K562 (cell line): ENCODE data around the gene TMEM86B. TPM values are rescaled to one million over a fixed set of nuclear protein-coding genes. Genes with fewer than 3 reads are reported as not detected.

Source experiments
- AFF1 ChIP-seq, 2 experiments: fragments of 450-650 bp; IDR thresholded peaks; 2 replicates each; pipeline ENCODE4 v1.6.1; 2018; ENCODE audit warnings: mild to moderate bottlenecking in 2 of 2, low read depth in 1 of 2; ENCODE audit not compliant: partially characterized antibody in 2 of 2
- HCFC1 ChIP-seq: IDR thresholded peaks from 2 replicates; pipeline ENCODE4 v1.6.1; 2012; ENCODE audit warnings: low read depth, low read length, improper control_type of control experiment
- HMGN3 ChIP-seq: IDR thresholded peaks from 2 replicates; pipeline ENCODE4 v1.6.1; 2011; ENCODE audit warnings: borderline replicate concordance, low read depth, mild to moderate bottlenecking, mixed read lengths, low read length; ENCODE audit not compliant: insufficient read length; ENCODE audit errors: extremely low read depth
- JUND ChIP-seq, 2 experiments: IDR thresholded peaks; 2 replicates in 1 of 2; 3 replicates in 1 of 2; pipeline ENCODE4 v1.6.1; 2011; ENCODE audit warnings: borderline replicate concordance in 2 of 2, low read depth in 2 of 2, low read length in 2 of 2, improper control_type of control experiment in 1 of 2, missing biosample characterization in 1 of 2, missing genetic modification characterization in 1 of 2, missing genetic modification reagents in 1 of 2
- MBD2 ChIP-seq: sonication (generic); IDR thresholded peaks from 2 replicates; pipeline ENCODE4 v1.6.1; 2016; ENCODE audit warnings: low read depth, borderline replicate concordance
- MXD1 ChIP-seq: fragments of 250-450 bp; sonication (Bioruptor Pico); IDR thresholded peaks from 2 replicates; pipeline ENCODE4 v1.8.0; 2021; ENCODE audit warnings: borderline replicate concordance, mild to moderate bottlenecking, moderate library complexity; ENCODE audit not compliant: poor library complexity, severe bottlenecking
- NEUROD1 ChIP-seq: fragments of 150-350 bp; IDR thresholded peaks from 2 replicates; pipeline ENCODE4 v1.6.1; 2014; ENCODE audit warnings: borderline replicate concordance, low read length, low read depth; ENCODE audit not compliant: partially characterized antibody
- RBM25 ChIP-seq: fragments of 200-400 bp; formaldehyde crosslinking; IDR thresholded peaks from 2 replicates; pipeline ENCODE4 v1.6.1; 2018; ENCODE audit warnings: low read length, low read depth, moderate library complexity; ENCODE audit not compliant: severe bottlenecking
- RHOXF2B ChIP-seq: fragments of 250-450 bp; sonication (Bioruptor Pico); conservative IDR thresholded peaks from 2 replicates; pipeline ENCODE4 v1.5.1; 2021
- RUNX1 ChIP-seq: sonication (generic); IDR thresholded peaks from 2 replicates; pipeline ENCODE4 v1.6.1; 2016; ENCODE audit warnings: antibody characterized with exemption, low read depth
- SLC30A9 ChIP-seq: fragments of 250-450 bp; sonication (Bioruptor Pico); IDR thresholded peaks from 2 replicates; pipeline ENCODE4 v1.8.0; 2022; ENCODE audit warnings: mild to moderate bottlenecking, moderate library complexity
- SRSF3 ChIP-seq: fragments of 200-400 bp; formaldehyde crosslinking; IDR thresholded peaks from 2 replicates; pipeline ENCODE4 v1.6.1; 2016; ENCODE audit warnings: mild to moderate bottlenecking, low read length, moderate library complexity; ENCODE audit not compliant: insufficient read depth
- STAT5A ChIP-seq: IDR thresholded peaks from 2 replicates; pipeline ENCODE4 v1.6.1; 2012; ENCODE audit warnings: low read length, inconsistent platforms, borderline replicate concordance
- U2AF1 ChIP-seq: fragments of 200-400 bp; formaldehyde crosslinking; optimal IDR thresholded peaks from 2 replicates; pipeline ENCODE3; 2017; ENCODE audit warnings: mild to moderate bottlenecking, low read depth, low read length, moderate library complexity
- ZNF239 ChIP-seq: fragments of 250-450 bp; sonication (Bioruptor Pico); IDR thresholded peaks from 2 replicates; pipeline ENCODE4 v1.4.0; 2020; ENCODE audit warnings: mild to moderate bottlenecking
- ZNF324 ChIP-seq: fragments of 250-450 bp; sonication (Bioruptor Pico); IDR thresholded peaks from 2 replicates; pipeline ENCODE4 v1.4.0; 2020; ENCODE audit warnings: mild to moderate bottlenecking
- ZNF347 ChIP-seq: fragments of 450-650 bp; formaldehyde crosslinking; IDR thresholded peaks from 2 replicates; pipeline ENCODE4 v1.4.0; 2020; ENCODE audit warnings: low read depth, mild to moderate bottlenecking, moderate library complexity
- polyA plus RNA-seq, 8 experiments: library from polyadenylated mRNA; depleted of rRNA in 4 of 8; stranded (reverse) in 5 of 8; unstranded in 3 of 8; fragments of >200 nt; fragmentation: Nextera tagmentation in 2 of 8; fragmentation: Illumina TruSeq in 1 of 8; extraction: Ambion mirVana in 2 of 8; extraction: Trizol in 1 of 8; gene quantifications; 2 replicates each; pipeline versions ENCODE4 v1.2.1 to v1.2.3, GENCODE V29; 2011 to 2014; ENCODE audit warnings: inconsistent platforms in 1 of 8, missing spikeins in 1 of 8
- total RNA-seq, 7 experiments: library from RNA; depleted of rRNA in 6 of 7; stranded (reverse); fragments of >200 nt in 6 of 7; fragmentation: Illumina TruSeq in 2 of 7; extraction: Trizol in 2 of 7; gene quantifications; 2 replicates each; pipeline versions ENCODE4 v1.2.1 to v1.2.3, GENCODE V29; 2011 to 2021; ENCODE audit warnings: low replicate concordance in 1 of 7
- TF ChIP-seq, protein P1 (sequence below): sonication (generic); formaldehyde crosslinking; IDR thresholded peaks from 2 replicates; pipeline ENCODE4 v1.8.1; 2023; ENCODE audit warnings: mild to moderate bottlenecking, missing genetic modification reagents
- TF ChIP-seq, protein P2 (sequence below), 2 experiments: fragments of 250-450 bp in 1 of 2; fragments of 450-650 bp in 1 of 2; sonication (Bioruptor Pico) in 1 of 2; IDR thresholded peaks; 2 replicates each; pipeline versions ENCODE4 v1.6.1 to v1.8.0; 2016 to 2021; ENCODE audit warnings: mild to moderate bottlenecking in 2 of 2, moderate library complexity in 2 of 2, missing compliant biosample characterization in 1 of 2, missing genetic modification characterization in 1 of 2

TMEM86B gene
- total and polyA plus RNA-seq, 9 of the 15 experiments (the other 6 are each of a cell fraction or from before 2014, with no cell fraction given) = 0.28 to 7.9 (median 2.1) TPM

- TF ChIP-seq, protein P1, sequence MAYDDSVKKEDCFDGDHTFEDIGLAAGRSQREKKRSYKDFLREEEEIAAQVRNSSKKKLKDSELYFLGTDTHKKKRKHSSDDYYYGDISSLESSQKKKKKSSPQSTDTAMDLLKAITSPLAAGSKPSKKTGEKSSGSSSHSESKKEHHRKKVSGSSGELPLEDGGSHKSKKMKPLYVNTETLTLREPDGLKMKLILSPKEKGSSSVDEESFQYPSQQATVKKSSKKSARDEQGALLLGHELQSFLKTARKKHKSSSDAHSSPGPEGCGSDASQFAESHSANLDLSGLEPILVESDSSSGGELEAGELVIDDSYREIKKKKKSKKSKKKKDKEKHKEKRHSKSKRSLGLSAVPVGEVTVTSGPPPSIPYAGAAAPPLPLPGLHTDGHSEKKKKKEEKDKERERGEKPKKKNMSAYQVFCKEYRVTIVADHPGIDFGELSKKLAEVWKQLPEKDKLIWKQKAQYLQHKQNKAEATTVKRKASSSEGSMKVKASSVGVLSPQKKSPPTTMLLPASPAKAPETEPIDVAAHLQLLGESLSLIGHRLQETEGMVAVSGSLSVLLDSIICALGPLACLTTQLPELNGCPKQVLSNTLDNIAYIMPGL (CRISPR knock-in tag) = no peak
- TF ChIP-seq SRSF3 = no peak
- TF ChIP-seq ZNF347 (CRISPR knock-in tag) = no peak
- TF ChIP-seq MBD2 = no peak
- TF ChIP-seq RBM25 = no peak
- no peak for TF ChIP-seq RHOXF2B (CRISPR knock-in tag)
- TF ChIP-seq HMGN3 = no peak
- TF ChIP-seq HCFC1 = no peak
- TF ChIP-seq ZNF324 (CRISPR knock-in tag) = no peak
- TF ChIP-seq ZNF239 (CRISPR knock-in tag) = peak; percentile 31; the same call in 1 of the 2 replicates
- peak; percentile 32 for TF ChIP-seq NEUROD1
- peak; percentile 51; the same call in 1 of the 2 replicates for TF ChIP-seq STAT5A
- TF ChIP-seq U2AF1 = no peak
- peak; percentile 53; the same call in 1 of the 2 replicates for TF ChIP-seq JUND (IDR thresholded peaks at IDR 0.05; ENCODE audit: borderline replicate concordance, low read depth, low read length)
- TF ChIP-seq JUND (tag; IDR thresholded peaks at IDR 0.05; ENCODE audit: borderline replicate concordance, low read depth, low read length) = peak; percentile 37; the same call in 1 of the 3 replicates
- no peak for TF ChIP-seq MXD1
- no peak for TF ChIP-seq AFF1 (IDR thresholded peaks at IDR 0.05; ENCODE audit: low read depth in 1 of 2, partially characterized antibody in 2 of 2)
- TF ChIP-seq, protein P2, sequence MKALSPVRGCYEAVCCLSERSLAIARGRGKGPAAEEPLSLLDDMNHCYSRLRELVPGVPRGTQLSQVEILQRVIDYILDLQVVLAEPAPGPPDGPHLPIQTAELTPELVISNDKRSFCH (CRISPR knock-in tag; IDR thresholded peaks at IDR 0.05) = no peak
- TF ChIP-seq, protein P2 (tag; IDR thresholded peaks at IDR 0.05) = no peak
- TF ChIP-seq SLC30A9 = no peak
- no peak for TF ChIP-seq RUNX1
Observed at GRCh38 chr19:55270172-55270942, 41.8 kb upstream of the TMEM86B start (continued).
